ENCODE data around the gene ADGRF3. TPM values are rescaled to one million over a fixed set of nuclear protein-coding genes. Genes with fewer than 3 reads are reported as not detected.

ADGRF3 gene
- total RNA-seq, 4 donors from 2014 or later: not detected

- TF ChIP-seq CTCF (IDR thresholded peaks at IDR 0.05; ENCODE audit: low read depth): no peak
Measured at GRCh38 chr2:26309921-26310320, 36.7 kb downstream of the ADGRF3 start.

- no peak for TF ChIP-seq CTCF (IDR thresholded peaks at IDR 0.05; ENCODE audit: low read depth)
Measured at GRCh38 chr2:26305540-26305939, 41.0 kb downstream of the ADGRF3 start.

- no peak for TF ChIP-seq CTCF (IDR thresholded peaks at IDR 0.05; ENCODE audit: low read depth)
Measured at GRCh38 chr2:26302846-26303245, 43.7 kb downstream of the ADGRF3 start.

- no peak for TF ChIP-seq CTCF (IDR thresholded peaks at IDR 0.05; ENCODE audit: low read depth)
Measured at GRCh38 chr2:26300234-26300925, 46.2 kb downstream of the ADGRF3 start.

GRCh38 chr2:26299471-26300101, 47.0 kb downstream of the ADGRF3 start:
- TF ChIP-seq CTCF (IDR thresholded peaks at IDR 0.05; ENCODE audit: low read depth): no peak

GRCh38 chr2:26298638-26299393, 47.8 kb downstream of the ADGRF3 start:
- TF ChIP-seq CTCF (IDR thresholded peaks at IDR 0.05; ENCODE audit: low read depth): no peak

- no peak for TF ChIP-seq CTCF (IDR thresholded peaks at IDR 0.05; ENCODE audit: low read depth)
Measured at GRCh38 chr2:26298286-26298637, 48.3 kb downstream of the ADGRF3 start.

Measured in subcutaneous adipose tissue (tissue), 4 donors.